H1 (cell line): ENCODE measurements around the gene SRGAP3. TPM values are rescaled to one million over a fixed set of nuclear protein-coding genes. Genes with fewer than 3 reads are reported as not detected.

Experiments used
- CEBPB ChIP-seq: IDR thresholded peaks from 2 replicates; pipeline ENCODE4 v1.6.1; 2012; ENCODE audit warnings: low read depth, low read length
- CHD7 ChIP-seq: fragments of 300-600 bp; sonication (generic); IDR thresholded peaks from 2 replicates; pipeline ENCODE4 v1.7.1; 2012; ENCODE audit warnings: low read length, moderate library complexity, mild to moderate bottlenecking, inconsistent platforms; ENCODE audit not compliant: insufficient replicate concordance
- RNF2 ChIP-seq: fragments of 200-900, 300-1000 bp; sonication (generic); IDR thresholded peaks from 2 replicates; pipeline ENCODE4 v1.7.1; 2016; ENCODE audit warnings: borderline replicate concordance, low read depth, mild to moderate bottlenecking, antibody characterized with exemption, low read length; ENCODE audit not compliant: poor library complexity, severe bottlenecking; ENCODE audit errors: missing control alignments
- polyA plus RNA-seq, 7 experiments: library from polyadenylated mRNA; depleted of rRNA in 3 of 7; stranded (reverse) in 5 of 7; unstranded in 2 of 7; fragments of >200 nt in 5 of 7; fragments of 200-250 nt in 2 of 7; gene quantifications; 1 replicate in 5 of 7; 2 replicates in 1 of 7; 4 replicates in 1 of 7; pipeline versions ENCODE4 v1.2.1 to v1.2.3, GENCODE V29; 2011 to 2013; ENCODE audit warnings: missing spikeins in 2 of 7, mixed read lengths in 2 of 7
- total RNA-seq: library from RNA; stranded (reverse); fragmentation: NEBNext Ultra II Directional; extraction: Animal tissue kit (Norgen Biotek cat#: 25700); gene quantifications from 2 replicates; pipeline ENCODE4 v1.2.1, GENCODE V29; 2021

Gene SRGAP3
- total and polyA plus RNA-seq, 2 of the 8 experiments (the other 6 are each of a cell fraction or from before 2014, with no cell fraction given): 5.8 to 11.4 TPM

GRCh38 chr3:9214599-9214998, 34.8 kb downstream of the SRGAP3 start (continued):
- TF ChIP-seq CHD7 (no peak), CEBPB (no peak), RNF2 (no peak)
